DND-41 (cell line): ENCODE measurements around the gene ATXN2L.

ENCODE experiments used
- ATAC-seq: fragments of 200-7000 bp; cut with Tn5 transposase; 3 replicates; pipeline ENCODE4 v1.9.1; 2021; ENCODE audit warnings: low read depth; ENCODE audit not compliant: insufficient read depth
- DNase-seq: peaks from one replicate; pipeline ENCODE4 v3.0.0-alpha.2; 2020
- H2AFZ ChIP-seq: 2 replicates; pipeline ENCODE4 v1.6.0; 2012; ENCODE audit warnings: low read depth, low read length
- H3K27ac ChIP-seq: 2 replicates; pipeline ENCODE4 v1.5.1; 2012; ENCODE audit warnings: low read length, inconsistent platforms
- H3K27me3 ChIP-seq: fragments of 200-600 bp; sonication (generic); 2 replicates; pipeline ENCODE4 v1.6.0; 2012; ENCODE audit warnings: low read length, mild to moderate bottlenecking, inconsistent platforms; ENCODE audit not compliant: insufficient read depth, poor library complexity
- H3K36me3 ChIP-seq: 2 replicates; pipeline ENCODE4 v1.5.1; 2012; ENCODE audit warnings: low read length, inconsistent platforms; ENCODE audit not compliant: insufficient read depth
- H3K4me1 ChIP-seq: 2 replicates; pipeline ENCODE4 v1.5.1; 2012; ENCODE audit warnings: mild to moderate bottlenecking, low read length; ENCODE audit not compliant: insufficient read depth
- H3K4me2 ChIP-seq: 2 replicates; pipeline ENCODE4 v1.6.0; 2012; ENCODE audit warnings: mild to moderate bottlenecking, moderate library complexity, low read length, inconsistent platforms; ENCODE audit not compliant: insufficient read depth
- H3K4me3 ChIP-seq, 2 experiments: fragments of 200-600 bp in 1 of 2; shearing (Covaris generic) in 1 of 2; 2 replicates each; pipeline ENCODE4 v1.5.1; 2012 to 2016; ENCODE audit warnings: inconsistent platforms in 2 of 2, low read length in 2 of 2, mild to moderate bottlenecking in 2 of 2, low read depth in 1 of 2, moderate library complexity in 1 of 2
- H3K79me2 ChIP-seq: 2 replicates; pipeline ENCODE4 v1.6.0; 2012; ENCODE audit warnings: low read length, inconsistent platforms; ENCODE audit not compliant: insufficient read depth
- H3K9ac ChIP-seq: 2 replicates; pipeline ENCODE4 v1.6.0; 2012; ENCODE audit warnings: low read depth, mild to moderate bottlenecking, inconsistent platforms, low read length, moderate library complexity
- H3K9me3 ChIP-seq: 2 replicates; pipeline ENCODE4 v1.5.1; 2012; ENCODE audit warnings: low read length, moderate library complexity, mild to moderate bottlenecking, inconsistent platforms; ENCODE audit not compliant: insufficient read depth, severe bottlenecking
- H4K20me1 ChIP-seq: 2 replicates; pipeline ENCODE4 v1.6.0; 2012; ENCODE audit warnings: low read length; ENCODE audit not compliant: insufficient read depth
- CTCF ChIP-seq: IDR thresholded peaks from 2 replicates; pipeline ENCODE4 v1.5.1; 2012; ENCODE audit warnings: borderline replicate concordance, low read length, moderate library complexity, mild to moderate bottlenecking; ENCODE audit not compliant: poor library complexity, severe bottlenecking; ENCODE audit errors: extremely low read depth
- EZH2 ChIP-seq: IDR thresholded peaks from 3 replicates; pipeline ENCODE4 v1.6.1; 2012; ENCODE audit warnings: borderline replicate concordance, low read depth, mild to moderate bottlenecking, moderate library complexity, low read length, inconsistent platforms; ENCODE audit not compliant: severe bottlenecking

The ATXN2L gene

GRCh38 chr16:28823873-28824716 is 1.3 kb downstream of the ATXN2L start:
- DNase-seq = peak; percentile 99
- peak; percentile 81 for ATAC-seq
- peak overlapping the region; percentile 81 to 84 for H3K4me3 ChIP-seq
- H4K20me1 ChIP-seq = peaks cover 50% of the 10 kb centered on the region
- H3K9me3 ChIP-seq = no peaks in the 10 kb centered on the region
- no peaks in the 10 kb centered on the region for H3K27me3 ChIP-seq
- peaks cover 55% of the 10 kb centered on the region for H3K36me3 ChIP-seq
- H3K4me2 ChIP-seq = peak overlapping the region; percentile 84
- peak overlapping the region; percentile 100 for H3K9ac ChIP-seq
- TF ChIP-seq CTCF (peak; percentile 23), EZH2 (no peak)
- H3K27ac ChIP-seq = peak overlapping the region; percentile 98
- peak overlapping the region; percentile 73 for H2AFZ ChIP-seq
- H3K4me1 ChIP-seq = peaks cover 35% of the 10 kb centered on the region
- H3K79me2 ChIP-seq = peaks cover 68% of the 10 kb centered on the region

GRCh38 chr16:28824717-28824973 is 1.8 kb downstream of the ATXN2L start:
- H2AFZ ChIP-seq = peak overlapping the region; percentile 73; the same call in 1 of the 2 replicates
- no peak for TF ChIP-seq CTCF
- TF ChIP-seq EZH2 = no peak
- H4K20me1 ChIP-seq = peaks cover 55% of the 10 kb centered on the region
- ATAC-seq (no peak), DNase-seq (no peak)
- peak overlapping the region; percentile 100 for H3K9ac ChIP-seq
- peaks cover 60% of the 10 kb centered on the region for H3K36me3 ChIP-seq
- peak overlapping the region; percentile 98 for H3K27ac ChIP-seq
- peaks cover 74% of the 10 kb centered on the region for H3K79me2 ChIP-seq
- H3K27me3 ChIP-seq = no peaks in the 10 kb centered on the region
- peak overlapping the region; percentile 84 for H3K4me2 ChIP-seq
- peaks cover 35% of the 10 kb centered on the region for H3K4me1 ChIP-seq
- no peaks in the 10 kb centered on the region for H3K9me3 ChIP-seq
- H3K4me3 ChIP-seq = peak overlapping the region; percentile 81 to 84

GRCh38 chr16:28826141-28826540 is 3.3 kb downstream of the ATXN2L start:
- Histone ChIP-seq H3K4me3 (no peak overlapping the region), H3K9me3 (no peaks in the 10 kb centered on the region), H3K36me3 (peaks cover 69% of the 10 kb centered on the region), H3K27ac (no peak overlapping the region), H3K4me1 (peaks cover 35% of the 10 kb centered on the region), H2AFZ (no peak overlapping the region), H4K20me1 (peaks cover 69% of the 10 kb centered on the region), H3K79me2 (peaks cover 87% of the 10 kb centered on the region), H3K4me2 (peak overlapping the region; percentile 84; the same call in 1 of the 2 replicates), H3K9ac (no peak overlapping the region), H3K27me3 (no peaks in the 10 kb centered on the region)
- no peak for TF ChIP-seq CTCF
- no peak for TF ChIP-seq EZH2
- DNase-seq (no peak), ATAC-seq (no peak)
